HG02840 (cell line): ENCODE results near the gene EML4.
"Not testable (repeated sequence)": the region's sequence is repeated elsewhere in the genome, so short reads cannot be mapped to it uniquely, and the experiment has no call there.

Experiments
- ATAC-seq: cut with Tn5 transposase; IDR thresholded peaks from one replicate; pipeline ENCODE4 v1.9.1; 2021; ENCODE audit warnings: mild to moderate bottlenecking, moderate library complexity, moderate number of reproducible peaks; ENCODE audit not compliant: unreplicated experiment, low FRiP score

The EML4 gene, protein sequence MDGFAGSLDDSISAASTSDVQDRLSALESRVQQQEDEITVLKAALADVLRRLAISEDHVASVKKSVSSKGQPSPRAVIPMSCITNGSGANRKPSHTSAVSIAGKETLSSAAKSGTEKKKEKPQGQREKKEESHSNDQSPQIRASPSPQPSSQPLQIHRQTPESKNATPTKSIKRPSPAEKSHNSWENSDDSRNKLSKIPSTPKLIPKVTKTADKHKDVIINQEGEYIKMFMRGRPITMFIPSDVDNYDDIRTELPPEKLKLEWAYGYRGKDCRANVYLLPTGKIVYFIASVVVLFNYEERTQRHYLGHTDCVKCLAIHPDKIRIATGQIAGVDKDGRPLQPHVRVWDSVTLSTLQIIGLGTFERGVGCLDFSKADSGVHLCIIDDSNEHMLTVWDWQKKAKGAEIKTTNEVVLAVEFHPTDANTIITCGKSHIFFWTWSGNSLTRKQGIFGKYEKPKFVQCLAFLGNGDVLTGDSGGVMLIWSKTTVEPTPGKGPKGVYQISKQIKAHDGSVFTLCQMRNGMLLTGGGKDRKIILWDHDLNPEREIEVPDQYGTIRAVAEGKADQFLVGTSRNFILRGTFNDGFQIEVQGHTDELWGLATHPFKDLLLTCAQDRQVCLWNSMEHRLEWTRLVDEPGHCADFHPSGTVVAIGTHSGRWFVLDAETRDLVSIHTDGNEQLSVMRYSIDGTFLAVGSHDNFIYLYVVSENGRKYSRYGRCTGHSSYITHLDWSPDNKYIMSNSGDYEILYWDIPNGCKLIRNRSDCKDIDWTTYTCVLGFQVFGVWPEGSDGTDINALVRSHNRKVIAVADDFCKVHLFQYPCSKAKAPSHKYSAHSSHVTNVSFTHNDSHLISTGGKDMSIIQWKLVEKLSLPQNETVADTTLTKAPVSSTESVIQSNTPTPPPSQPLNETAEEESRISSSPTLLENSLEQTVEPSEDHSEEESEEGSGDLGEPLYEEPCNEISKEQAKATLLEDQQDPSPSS

DNA sequence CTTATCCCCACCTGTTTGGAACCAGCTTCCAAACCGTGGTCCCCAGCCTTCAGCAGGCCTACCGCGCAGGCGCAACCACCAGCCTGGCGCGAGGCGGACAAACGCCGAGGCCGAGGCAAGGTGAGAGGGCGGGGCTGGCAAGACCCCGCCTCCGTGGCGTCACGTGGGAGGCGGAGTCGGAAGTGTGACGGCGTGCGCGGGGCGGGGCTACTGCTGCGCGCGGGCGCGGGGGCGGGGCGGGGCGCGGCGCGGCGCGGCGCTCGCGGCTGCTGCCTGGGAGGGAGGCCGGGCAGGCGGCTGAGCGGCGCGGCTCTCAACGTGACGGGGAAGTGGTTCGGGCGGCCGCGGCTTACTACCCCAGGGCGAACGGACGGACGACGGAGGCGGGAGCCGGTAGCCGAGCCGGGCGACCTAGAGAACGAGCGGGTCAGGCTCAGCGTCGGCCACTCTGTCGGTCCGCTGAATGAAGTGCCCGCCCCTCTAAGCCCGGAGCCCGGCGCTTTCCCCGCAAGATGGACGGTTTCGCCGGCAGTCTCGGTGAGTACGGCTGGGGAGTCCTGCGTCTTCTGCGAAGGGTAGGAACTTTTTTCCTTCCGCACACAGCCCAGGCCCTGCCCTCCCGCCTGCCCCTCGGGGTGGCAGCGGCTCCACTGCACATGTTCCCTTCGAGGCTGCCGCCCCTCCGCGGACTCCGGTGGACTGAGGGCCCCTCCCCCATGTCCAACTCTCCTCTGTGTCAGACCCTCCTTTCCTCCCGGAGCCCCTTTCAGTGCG lies at the start of gene EML4:
Gene EML4 (plus strand): TSS at position 254 of the 774 bp plus-strand sequence. CDS start 259 bp downstream, at position 513.
- ATAC-seq, result peak; percentile 84

DNA sequence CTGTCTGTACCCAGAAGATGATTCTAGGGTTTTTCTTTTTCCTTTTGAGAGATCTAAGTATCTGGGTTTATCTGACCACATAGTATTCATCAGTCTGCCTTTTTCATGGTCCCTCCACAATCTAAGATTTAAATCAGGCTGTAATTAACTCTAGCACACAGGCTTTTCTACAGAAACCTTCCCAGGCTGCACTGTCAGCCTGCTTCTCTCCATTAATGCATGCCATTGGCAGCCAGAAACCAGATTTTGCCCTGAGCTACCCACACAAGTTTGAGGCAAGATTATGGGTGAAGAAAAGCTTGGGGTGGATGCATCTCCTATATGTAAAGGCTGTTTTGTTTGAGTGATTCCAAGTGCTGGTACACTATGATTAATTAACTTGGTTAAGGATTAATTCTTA lies 45.7 kb upstream of the EML4 start:
- no peak for ATAC-seq

DNA sequence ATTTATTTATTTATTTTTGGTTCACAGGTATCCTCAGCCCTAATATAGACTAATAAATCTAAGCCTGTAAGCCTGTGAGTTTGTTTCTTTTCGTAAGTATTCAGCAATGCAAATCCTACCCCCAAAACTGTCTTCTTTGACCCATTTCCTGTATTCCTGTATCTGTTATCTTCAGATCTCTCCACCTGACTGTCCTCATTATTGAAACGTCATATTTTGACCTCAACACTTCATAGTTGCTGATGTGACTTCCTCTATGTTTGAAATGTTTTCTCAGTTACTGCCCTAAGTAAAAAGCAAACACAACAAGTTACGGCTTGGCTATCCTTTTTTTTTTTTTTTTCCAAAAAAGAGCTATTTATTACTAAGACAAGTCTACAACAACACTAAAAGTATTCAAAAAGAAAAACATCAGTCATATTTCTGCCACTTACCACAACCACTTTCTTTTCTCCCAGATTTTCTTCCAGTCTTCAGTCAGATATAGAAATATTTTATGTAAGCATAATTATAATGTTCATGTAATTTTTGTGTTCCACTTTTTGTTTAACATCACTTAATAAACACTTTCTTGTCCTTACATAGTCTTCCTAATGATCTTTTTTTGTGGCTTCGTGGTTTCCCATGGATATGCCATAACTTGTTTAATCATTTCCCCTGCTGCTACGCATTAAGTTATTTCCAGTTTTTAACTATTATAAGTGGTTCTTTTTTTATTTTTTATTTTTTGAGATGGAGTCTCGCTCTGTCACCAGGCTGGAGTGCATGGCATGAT lies 45.0 kb upstream of the EML4 start:
- no peak for ATAC-seq

DNA sequence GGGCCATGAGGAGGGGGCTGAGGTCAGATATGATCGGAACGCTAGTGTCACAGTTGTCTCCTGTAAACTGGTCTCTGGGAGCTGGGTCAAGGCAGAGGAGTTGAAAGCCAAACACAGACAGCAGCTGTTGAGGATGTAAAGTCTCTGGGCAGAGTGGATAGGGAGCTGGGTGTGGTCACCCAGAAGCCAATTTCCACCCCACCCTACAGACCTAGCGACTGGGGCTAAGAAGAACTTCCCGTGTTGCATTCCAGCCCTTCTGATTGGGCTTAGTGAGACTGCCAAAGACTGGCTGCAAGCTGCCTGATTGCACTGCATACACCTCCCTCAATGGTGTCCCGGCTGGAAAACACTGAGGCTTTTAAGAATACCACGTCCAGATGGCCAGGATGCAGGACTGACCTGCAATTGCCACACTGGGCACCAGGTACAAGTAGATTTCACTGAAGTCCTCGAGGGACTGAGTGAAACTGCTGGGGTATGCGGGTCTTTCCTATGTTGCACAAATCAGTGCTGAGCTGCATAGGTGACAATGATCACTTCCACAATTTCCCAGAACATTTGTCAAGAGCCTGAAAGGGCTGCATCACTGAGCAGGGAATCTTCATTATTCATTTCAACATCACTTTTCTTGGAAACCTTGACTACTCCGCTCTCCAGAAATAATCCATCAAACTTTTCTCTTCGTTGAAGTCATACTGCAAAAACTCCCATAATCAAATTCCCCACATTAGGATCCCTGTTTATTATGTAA lies 43.1 kb upstream of the EML4 start:
- ATAC-seq, result no peak

DNA sequence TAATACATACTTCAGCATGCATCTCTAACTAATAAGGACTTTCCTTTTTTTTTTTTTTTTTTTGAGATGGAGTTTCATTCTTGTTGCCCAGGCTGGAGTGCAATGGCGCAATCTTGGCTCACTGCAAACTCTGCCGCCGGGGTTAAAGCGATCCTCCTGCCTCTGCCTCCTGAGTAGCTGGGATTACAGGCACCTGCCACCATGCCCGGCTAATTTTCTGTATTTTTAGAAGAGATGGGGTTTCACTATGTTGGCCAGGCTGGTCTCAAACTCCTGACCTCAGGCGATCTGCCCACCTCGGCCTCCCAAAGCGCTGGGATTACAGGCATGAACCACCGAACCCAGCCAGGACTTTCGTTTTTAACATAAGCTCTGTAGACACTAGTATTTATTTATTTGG lies 42.3 kb upstream of the EML4 start:
- not testable (repeated sequence) for ATAC-seq

DNA sequence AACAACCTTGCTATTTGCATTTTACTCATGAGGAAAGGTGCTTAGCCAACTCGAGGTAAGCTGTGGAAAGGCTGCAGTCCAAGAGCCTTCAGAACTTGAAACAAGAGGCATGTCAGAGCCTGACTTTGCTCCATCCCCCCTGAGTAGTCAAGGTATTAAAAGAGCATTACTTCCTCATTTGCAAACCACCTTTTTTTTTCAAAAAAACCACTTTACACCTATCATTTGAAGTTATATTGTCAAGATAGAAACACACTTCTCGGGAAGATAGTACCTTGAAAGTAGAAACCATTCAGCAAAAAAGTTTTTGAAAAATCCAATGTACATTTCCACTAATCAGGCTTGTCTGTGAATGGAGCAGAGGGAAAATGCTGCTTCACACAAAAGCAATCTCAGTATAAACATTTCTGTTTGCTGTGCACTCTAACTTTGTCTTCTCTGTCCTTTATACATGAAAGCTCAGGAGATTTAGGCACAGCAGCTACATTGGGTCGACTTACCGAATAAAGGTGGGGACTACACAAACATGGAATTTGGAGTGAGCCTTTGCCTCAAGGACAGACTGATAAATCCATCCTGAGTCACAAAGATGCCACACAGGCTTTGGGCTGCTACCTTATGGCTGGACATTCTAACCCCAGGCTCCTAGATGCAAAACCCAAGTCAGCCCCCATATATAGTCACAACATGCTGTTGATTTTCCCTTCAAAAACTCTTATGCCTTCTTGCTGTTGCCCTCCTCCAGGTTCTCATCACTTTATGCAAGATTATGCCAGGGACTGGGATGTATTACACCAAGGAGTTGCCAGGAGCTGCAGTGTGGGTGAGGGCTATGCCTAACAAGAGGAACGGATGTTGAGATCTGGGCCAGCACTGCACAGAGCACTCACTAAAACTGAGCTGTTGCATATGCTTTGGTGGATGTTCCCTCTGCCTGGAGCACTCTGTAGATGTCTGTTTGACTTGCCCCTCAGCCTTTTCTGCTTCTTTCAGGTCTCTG lies 41.4 kb upstream of the EML4 start:
- ATAC-seq, result peak; percentile 52

DNA sequence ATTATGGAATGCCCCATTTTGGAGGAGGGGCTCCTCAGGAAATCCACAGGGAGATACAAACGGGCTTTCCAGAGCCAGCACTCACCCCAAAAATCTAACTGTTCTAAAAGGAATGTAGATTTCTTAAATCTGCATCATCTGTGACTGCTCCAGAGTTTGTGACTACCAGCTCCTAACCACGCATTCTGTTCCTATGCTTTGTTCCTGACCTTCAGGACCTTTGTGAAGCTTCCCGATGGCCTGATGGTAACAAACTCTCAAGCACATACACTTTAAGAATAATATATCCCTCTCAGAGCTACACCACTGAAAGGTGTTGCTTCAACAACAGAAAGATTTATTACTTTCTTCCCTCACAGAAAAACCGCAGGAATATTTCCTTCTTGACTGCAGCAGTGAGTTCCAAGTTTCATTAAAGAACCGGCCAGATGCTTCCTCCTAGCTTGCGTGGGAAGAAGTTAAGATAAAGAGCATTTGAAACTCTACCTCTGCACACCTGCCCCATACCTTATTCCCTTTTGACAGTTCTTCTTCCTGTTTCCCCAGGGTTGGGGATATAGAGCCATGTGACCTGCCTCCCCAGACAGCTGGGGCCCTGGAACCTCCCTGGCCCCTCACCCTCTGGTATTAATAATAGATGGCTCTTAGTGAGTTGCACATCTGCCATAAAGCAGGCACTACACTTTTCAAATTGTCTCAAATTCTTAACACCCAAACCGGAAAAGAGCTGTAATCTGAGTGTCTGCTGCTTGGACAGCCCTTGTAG lies 40.2 kb upstream of the EML4 start:
- no peak for ATAC-seq

DNA sequence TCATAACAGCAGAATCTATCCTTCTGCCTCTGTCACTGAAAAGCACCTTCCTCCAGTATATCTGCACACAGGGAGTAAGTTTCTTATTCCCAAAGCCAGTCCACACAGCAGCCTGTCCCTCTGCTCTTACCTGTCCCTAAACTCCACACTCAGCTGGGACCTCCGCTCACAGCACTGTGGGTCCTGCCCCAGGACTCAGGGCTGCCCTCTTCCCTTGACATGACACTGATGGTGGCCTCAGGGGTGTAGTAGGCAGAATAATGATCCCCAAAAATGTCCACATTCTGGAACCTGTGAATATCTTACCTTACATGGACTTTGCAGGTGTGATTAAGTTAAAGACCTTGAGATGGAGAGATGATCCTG lies 39.7 kb upstream of the EML4 start:
- ATAC-seq, result no peak

DNA sequence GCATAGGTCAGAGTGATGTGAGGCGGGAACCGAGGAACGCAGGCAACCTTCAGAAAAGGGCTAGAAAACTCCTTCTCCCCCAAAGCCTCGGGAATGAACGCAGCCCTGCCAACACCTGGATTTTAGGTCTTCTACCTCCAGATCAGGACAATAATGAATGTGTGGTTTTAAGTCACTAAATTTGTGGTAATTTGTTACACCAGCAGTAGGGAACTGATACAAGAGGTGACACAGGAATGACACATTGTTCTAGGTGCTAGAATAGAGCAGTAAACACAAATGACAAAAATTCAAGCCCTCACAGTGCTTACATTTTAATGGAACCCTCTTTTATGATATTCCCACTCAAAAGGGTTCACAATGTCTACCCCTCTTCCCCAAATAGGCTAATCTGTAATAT lies 39.2 kb upstream of the EML4 start:
- no peak for ATAC-seq

DNA sequence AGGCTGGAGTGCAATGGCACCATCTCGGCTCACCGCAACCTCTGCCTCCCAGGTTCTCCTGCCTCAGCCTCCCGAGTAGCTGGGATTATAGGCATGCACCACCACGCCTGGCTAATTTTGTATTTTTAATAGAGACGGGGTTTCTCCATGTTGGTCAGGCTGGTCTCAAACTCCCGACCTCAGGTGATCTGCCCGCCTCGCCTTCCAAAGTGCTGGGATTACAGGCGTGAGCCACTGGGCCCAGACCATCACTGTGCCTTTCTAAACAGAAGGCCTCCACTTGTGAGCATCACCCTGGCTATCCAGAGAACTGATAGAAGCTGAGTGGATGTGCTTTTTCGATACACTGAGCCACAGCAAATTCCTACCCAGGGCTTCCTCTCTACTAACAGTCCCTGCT lies 38.3 kb upstream of the EML4 start:
- ATAC-seq, result not testable (repeated sequence)

DNA sequence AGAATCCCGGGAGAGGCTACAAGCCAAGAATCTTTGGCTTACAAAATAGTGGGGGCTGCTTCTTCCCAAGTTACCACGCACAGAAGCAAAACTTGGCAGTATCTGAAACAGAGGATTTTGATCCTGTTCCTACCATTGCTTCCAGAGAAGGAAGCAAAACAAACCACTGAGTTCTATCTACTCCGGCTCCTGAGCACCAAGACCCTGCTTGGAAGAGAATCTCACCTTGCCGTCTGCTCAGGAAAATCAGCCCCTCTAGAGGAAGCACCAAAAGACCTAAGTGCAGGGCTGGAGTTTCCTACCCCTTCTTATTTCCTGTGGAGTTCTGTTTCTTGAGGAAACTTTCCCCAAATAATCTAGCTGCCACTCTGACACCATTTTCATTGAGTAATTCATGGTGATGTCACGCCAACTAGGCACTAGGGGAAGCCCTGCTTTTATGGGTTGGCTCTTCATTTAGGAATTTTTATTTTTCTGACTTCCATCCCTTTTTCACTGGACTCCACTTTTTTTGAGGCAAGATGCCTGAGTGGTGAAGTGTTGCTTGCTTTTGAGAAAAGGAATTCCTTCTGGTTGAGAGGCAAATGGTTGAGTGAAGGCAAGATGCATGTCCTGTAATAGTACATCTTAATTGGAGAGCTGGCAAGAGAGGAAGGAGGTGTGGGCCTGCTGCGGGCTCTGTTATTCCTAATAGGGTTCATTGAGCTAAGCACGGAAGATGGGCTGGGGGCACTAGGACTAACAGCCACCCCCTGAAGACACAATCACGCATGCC lies 36.8 kb upstream of the EML4 start:
- ATAC-seq, result no peak

DNA sequence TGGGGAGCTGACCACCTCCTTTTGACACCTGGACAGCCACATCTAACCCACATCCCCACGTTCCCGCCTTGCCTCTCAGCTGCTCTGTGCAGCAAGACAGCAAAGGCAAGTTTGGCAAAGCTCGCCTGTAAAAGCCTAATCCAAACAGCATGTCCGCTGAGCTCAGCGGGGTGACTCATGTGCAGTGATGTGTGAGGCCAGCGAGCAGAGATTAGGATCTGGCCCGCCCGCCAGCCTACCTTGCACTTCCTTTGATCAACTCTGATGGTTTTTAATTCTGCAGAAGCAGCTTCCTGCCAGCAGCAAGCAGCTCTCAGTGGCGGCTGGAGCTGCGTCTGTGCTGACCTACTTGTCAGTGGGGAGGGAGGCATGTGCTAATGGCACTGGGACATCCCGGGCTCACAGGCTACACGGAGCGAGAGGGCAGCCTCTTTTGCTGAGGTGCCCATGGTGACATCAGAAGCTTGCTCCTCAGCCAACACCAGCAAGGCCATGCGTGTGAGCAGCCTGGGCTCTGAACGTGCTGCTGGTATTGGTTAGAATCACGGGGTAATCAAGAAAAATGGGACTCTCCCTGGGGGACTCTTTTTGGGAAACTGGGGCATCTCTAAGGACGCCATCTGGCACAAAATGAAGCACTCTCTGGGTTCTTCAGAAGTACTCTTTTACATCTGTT lies 36.0 kb upstream of the EML4 start:
- peak; percentile 74 for ATAC-seq

DNA sequence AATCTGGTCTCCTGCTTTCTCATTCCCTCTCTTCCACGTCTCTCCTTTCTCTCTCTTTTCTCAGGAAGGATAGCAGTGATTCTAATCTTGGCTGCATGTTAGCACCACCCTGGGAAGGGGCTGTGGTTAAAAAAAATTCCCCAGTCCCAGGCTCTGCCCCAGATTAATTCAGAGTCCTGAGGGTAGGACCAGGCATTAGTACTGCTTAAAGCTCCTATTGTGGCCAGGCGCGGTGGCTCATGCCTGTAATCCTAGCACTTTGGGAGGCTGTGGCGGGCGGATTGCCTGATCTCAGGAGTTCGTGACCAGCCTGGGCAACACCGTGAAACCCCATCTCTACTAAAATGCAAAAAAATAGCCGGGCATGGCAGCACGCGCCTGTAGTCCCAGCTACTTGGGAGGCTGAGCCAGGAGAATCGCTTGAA lies 35.4 kb upstream of the EML4 start:
- ATAC-seq, result no peak

DNA sequence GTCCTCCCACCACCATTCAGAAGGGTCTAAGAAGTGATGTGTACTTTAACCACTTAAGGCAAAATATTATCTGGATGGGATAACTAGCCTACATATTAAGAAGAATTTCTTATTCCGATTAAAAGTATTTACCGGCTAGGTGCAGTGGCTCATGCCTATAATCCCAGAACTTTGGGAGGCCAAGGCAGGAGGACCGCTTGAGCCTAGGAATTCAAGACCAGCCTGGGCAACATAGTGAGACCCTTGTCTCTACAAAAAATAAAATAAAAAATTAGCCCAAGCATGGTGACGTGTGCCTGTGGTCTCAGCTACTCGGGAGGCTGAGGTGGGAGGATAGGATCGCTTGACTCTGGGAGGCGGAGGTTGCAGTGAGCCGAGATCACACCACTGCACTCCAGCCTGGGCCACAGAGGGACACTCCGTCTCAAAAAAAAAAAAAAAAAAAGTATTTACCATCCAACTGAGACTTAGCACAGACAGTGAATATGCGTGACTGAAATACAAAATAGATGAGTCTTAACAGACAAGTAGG lies 34.7 kb upstream of the EML4 start:
- ATAC-seq, result not testable (repeated sequence)

DNA sequence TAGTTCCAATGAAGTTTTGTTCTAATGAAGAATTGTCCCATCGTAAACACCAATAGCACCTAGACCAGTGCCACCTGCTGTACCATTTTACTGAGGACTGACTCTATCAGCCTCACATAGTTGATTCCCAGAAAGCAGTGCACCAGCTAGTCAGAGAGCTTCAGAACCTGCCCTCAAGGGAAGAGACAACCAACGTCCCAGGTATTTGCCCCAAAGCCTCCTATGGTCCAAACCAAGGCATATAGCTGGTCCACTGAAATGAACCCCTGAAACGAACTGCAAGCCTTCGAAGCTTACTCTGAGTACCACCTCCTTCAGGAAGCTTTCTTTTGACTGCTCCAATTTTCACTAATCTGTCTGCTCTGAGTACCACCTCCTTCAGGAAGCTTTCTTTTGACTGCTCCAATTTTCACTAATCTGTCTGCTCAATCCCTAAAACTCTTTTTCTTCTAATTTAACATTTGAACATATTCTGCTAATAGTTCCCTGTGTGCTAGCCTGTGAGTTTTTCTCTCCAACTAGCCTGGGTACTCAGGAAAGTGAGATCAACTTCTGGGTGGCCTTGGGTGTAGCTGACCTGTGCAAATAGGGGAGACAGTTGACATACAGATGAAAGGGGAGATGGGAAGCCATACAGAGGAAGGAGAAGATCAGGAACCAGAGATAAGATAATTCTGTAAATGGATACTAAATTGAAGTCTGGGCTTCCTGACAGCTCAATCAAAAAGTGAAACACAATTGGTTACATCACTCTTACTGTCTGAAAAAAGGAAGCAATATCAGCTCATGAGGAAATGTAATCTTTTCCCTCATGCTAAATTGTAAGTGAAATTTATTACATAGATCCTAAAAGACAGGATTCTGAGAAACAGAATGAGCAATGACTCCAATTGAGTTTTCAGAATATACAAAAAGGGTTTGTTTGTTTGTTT lies 33.5 kb upstream of the EML4 start:
- no peak for ATAC-seq
